Measurements from ENCODE around the gene ALDH3A1.

Gene ALDH3A1

DNA sequence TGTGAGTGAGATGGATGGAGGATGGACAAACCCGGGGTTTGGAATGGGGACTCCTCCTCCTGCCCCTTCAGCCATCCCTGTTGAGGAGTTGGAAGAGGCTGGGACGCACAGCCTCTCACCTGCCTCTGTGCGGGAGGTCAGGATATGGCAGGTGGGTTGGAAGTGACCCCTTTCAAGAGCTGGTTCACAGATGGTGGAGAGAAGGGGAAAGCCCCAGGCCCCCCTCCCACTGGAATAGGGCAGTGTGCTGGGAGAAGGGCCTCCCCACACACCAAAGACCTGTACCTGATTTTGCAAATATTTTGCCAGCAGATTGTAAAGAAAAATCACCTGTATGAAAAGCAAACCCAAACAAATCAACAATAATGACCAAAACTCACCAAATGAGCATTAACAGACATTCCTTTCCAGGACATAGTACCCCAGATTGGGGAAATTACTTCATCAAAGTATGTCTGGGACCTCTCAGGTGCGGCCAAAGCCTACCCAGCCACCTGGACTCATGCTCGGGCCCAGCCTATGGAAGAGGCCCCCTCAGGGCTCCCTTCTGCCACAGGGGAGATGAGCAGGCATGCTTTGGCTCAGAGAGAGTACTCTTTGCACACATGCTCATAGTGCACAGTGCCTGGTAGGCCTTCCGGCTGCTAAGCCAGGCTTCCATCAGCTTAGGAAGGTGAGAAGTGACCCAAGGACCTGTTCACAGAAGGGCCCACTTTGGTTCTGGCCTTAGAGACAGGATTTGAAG, 39.5 kb downstream of the ALDH3A1 start:
- H3K4me1 ChIP-seq (ENCODE audit: control insufficient read depth, insufficient read depth, low read length, unreplicated experiment), result no peaks in the 10 kb centered on the region
- no peaks in the 10 kb centered on the region for H3K36me3 ChIP-seq (ENCODE audit: insufficient read depth, low read length)
- no peaks in the 10 kb centered on the region for H3K27me3 ChIP-seq (ENCODE audit: insufficient read depth, low read length)
- no peaks in the 10 kb centered on the region for H3K79me2 ChIP-seq (ENCODE audit: control insufficient read depth, insufficient read depth, low read length, unreplicated experiment)
- H2AFZ ChIP-seq (ENCODE audit: low read length, unreplicated experiment), result no peak overlapping the region
- no peak overlapping the region for H3K27ac ChIP-seq (ENCODE audit: low read depth, low read length)
- no peak overlapping the region for H3K4me3 ChIP-seq (ENCODE audit: low read depth, low read length)

DNA sequence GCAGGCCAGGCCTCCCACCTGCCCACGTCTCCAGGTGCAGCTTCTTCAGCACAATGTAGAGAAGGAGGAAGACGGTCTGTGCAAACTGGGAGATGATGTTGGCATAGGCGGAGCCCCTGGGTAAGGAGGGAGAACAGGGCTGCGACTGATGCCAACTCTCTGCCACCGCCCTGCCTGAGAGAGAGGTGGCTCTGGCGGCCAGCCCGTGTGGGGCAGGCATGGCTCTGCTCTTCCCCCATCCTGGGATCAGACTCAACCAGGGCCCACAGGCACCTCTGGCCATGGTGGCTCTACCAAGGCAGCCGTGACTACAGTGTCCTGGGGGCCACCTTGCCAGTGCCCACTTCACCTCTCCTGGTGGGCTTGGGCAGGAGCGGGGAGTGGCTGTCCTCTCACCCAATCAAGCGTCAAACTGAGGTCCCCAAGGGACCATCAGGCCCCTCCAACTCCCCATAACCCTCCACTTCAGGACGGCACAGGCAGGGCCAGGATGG, 40.3 kb downstream of the ALDH3A1 start:
- Histone ChIP-seq H3K4me3 (ENCODE audit: low read depth, low read length) (no peak overlapping the region), H2AFZ (ENCODE audit: low read length, unreplicated experiment) (no peak overlapping the region), H3K4me1 (ENCODE audit: control insufficient read depth, insufficient read depth, low read length, unreplicated experiment) (no peaks in the 10 kb centered on the region), H3K36me3 (ENCODE audit: insufficient read depth, low read length) (no peaks in the 10 kb centered on the region), H3K27me3 (ENCODE audit: insufficient read depth, low read length) (no peaks in the 10 kb centered on the region), H3K79me2 (ENCODE audit: control insufficient read depth, insufficient read depth, low read length, unreplicated experiment) (no peaks in the 10 kb centered on the region), H3K27ac (ENCODE audit: low read depth, low read length) (no peak overlapping the region)

DNA sequence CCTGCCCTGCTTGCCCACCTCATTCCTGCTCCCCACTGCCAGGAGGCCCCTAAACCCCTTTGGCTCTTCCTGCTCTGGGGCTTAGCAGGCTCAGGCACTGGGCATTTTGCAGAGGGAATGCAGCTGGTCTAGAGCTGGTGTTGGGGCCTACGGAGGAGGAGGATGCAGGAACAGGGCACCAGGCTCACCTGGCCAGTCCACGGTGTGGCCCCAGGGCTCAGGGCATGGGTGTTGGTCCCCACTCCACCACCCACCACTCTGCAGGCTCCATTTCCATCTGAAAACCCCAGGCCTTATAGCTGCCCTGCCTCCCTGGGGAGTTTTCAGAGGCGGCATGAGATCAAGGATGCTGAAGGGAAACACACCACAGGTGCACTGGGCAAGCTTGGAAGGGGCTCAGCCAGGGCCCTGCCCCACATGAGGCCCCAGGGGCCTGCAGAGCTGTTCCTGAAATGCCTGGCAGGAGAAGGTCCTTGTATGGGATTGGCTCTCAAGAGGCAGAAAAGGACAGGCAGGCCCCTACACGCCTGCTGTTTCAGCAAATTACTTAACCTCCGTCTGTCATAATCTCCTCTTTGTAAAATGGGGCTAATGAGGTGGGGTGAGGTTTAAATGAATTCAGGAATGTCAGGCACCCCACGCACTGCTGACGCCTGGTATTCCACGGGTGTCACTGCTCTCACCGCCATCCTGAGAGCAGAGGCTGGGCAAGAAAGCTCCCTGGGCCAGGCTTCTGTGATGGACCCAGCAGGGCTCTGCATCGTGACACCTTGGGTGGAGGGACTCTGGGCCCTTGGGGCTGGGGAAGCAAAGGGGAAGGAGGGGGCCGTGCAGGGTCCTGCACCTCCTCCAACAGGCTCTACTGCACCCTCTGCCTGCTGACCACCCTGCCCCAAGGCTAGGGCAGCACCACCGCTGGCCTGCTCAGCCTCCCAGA, 41.0 kb downstream of the ALDH3A1 start:
- H3K4me3 ChIP-seq (ENCODE audit: low read depth, low read length), result no peak overlapping the region
- H3K27me3 ChIP-seq (ENCODE audit: insufficient read depth, low read length), result no peaks in the 10 kb centered on the region
- H3K79me2 ChIP-seq (ENCODE audit: control insufficient read depth, insufficient read depth, low read length, unreplicated experiment), result no peaks in the 10 kb centered on the region
- no peaks in the 10 kb centered on the region for H3K4me1 ChIP-seq (ENCODE audit: control insufficient read depth, insufficient read depth, low read length, unreplicated experiment)
- H2AFZ ChIP-seq (ENCODE audit: low read length, unreplicated experiment), result no peak overlapping the region
- H3K27ac ChIP-seq (ENCODE audit: low read depth, low read length), result no peak overlapping the region
- no peaks in the 10 kb centered on the region for H3K36me3 ChIP-seq (ENCODE audit: insufficient read depth, low read length)

DNA sequence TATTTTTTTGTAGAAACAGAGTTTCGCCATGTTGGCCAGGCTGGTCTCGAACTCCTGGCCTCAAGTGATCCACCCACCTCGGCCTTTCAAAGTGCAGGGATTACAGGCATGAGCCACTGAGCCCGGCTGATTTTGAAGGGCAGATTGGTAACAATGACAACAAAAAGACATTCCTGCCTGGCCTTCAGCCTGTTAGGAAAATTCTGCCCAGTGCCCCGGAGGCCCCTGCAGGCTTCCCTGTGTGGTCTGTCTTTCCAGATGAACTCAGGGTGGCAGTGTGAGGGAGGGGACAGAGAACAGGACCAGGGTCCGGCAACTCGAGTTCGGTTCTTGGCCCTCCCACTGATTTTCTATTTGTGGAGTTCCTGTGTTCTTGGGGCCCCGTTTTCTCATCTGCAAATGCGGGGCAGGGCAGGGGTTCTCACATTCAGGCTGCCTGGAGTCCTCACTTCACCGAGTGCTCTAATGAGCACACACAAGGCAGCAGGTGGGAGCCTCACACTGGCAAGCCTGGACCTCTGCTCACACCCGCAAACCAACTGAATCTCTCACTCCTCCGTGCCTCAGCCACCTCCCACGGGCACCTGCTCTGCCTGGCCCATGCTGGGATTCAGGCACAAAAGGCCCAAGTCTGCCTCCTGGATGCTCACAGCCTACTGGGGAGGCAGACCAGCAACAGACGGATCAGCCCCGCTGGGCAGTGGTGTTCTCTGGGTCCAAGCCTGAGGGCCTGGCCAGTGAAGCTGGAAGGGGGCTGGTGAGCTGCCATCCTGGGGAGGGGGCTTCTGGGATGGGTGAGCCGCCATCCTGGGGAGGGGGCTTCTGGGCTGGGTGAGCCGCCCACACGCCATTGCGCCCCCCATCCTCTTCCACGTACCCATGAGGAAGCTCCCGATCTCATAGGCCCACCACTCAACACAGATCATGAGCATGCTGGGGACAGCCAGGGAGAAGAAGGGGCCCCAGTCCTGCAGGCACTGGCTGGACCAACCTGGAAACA, 42.0 kb downstream of the ALDH3A1 start:
- Histone ChIP-seq H3K4me1 (ENCODE audit: control insufficient read depth, insufficient read depth, low read length, unreplicated experiment) (no peaks in the 10 kb centered on the region), H3K27ac (ENCODE audit: low read depth, low read length) (no peak overlapping the region), H2AFZ (ENCODE audit: low read length, unreplicated experiment) (no peak overlapping the region), H3K4me3 (ENCODE audit: low read depth, low read length) (no peak overlapping the region), H3K79me2 (ENCODE audit: control insufficient read depth, insufficient read depth, low read length, unreplicated experiment) (no peaks in the 10 kb centered on the region), H3K27me3 (ENCODE audit: insufficient read depth, low read length) (no peaks in the 10 kb centered on the region), H3K36me3 (ENCODE audit: insufficient read depth, low read length) (no peaks in the 10 kb centered on the region)

DNA sequence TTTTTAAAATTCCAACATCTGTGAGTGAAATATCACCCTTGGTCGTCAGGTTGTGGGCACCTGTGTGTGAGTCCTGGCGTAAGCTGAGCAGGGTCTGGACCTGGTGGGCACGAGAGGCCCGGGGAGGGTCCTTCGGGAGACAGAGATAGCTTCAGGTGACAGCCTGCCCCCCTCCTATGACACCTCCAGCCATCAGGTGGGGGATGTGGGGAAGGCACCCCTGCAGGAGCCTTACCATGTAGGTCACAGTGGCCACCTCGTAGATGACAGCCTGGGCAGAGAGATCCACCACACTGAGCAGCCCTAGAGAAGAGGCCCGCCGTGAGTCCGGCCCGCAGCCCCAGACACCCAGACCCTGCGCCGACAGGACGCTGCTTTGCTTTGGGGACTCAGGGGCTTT, 42.9 kb downstream of the ALDH3A1 start:
- no peaks in the 10 kb centered on the region for H3K79me2 ChIP-seq (ENCODE audit: control insufficient read depth, insufficient read depth, low read length, unreplicated experiment)
- no peaks in the 10 kb centered on the region for H3K36me3 ChIP-seq (ENCODE audit: insufficient read depth, low read length)
- H2AFZ ChIP-seq (ENCODE audit: low read length, unreplicated experiment), result no peak overlapping the region

DNA sequence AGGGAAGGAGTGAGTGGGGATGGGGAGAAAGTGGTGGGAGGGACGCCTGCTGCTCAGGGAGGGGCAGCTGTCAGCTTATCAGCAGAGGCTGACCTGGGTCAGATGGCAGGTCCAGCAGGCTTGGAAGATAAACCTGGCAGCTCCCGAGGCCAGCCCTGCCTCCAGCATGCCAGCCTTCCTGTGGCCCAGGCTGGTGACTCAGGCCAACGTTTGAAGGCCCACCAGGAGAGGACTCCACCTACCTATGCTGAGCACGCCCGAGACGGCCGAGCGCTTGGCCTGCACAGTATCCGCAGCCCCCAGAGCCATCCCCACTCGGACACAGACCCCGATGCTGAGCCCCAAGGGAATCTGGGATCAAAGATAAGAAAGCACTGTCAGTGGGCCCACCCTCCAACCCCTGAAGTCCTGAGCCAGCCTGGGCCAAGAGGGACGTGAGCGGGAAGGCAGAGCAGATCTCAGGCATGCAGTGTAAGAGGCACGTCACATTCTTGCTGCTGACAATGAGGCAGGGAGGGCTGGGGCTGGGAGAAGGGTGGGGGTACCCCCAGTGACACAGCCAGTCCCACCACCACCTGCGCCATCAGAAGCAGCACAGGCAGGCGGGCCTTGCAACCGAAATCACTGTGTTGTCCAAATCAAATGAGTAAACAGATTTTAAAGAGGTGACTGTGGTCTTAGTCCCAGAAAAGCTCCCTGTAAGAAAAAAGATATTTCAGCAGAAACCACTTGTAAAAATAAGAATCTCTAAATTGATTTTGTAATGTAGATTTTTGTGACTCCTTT, 44.1 kb downstream of the ALDH3A1 start:
- no peaks in the 10 kb centered on the region for H3K27me3 ChIP-seq (ENCODE audit: insufficient read depth, low read length)
- H3K36me3 ChIP-seq (ENCODE audit: insufficient read depth, low read length), result no peaks in the 10 kb centered on the region
- H3K4me3 ChIP-seq (ENCODE audit: low read depth, low read length), result no peak overlapping the region
- no peak overlapping the region for H3K27ac ChIP-seq (ENCODE audit: low read depth, low read length)
- H2AFZ ChIP-seq (ENCODE audit: low read length, unreplicated experiment), result no peak overlapping the region
- no peaks in the 10 kb centered on the region for H3K4me1 ChIP-seq (ENCODE audit: control insufficient read depth, insufficient read depth, low read length, unreplicated experiment)
- no peaks in the 10 kb centered on the region for H3K79me2 ChIP-seq (ENCODE audit: control insufficient read depth, insufficient read depth, low read length, unreplicated experiment)

More for the DNA sequence above, 42.9 kb downstream of the ALDH3A1 start:
- Histone ChIP-seq H3K27me3 (ENCODE audit: insufficient read depth, low read length) (no peaks in the 10 kb centered on the region), H3K27ac (ENCODE audit: low read depth, low read length) (no peak overlapping the region), H3K4me3 (ENCODE audit: low read depth, low read length) (no peak overlapping the region), H3K4me1 (ENCODE audit: control insufficient read depth, insufficient read depth, low read length, unreplicated experiment) (no peaks in the 10 kb centered on the region)

DNA sequence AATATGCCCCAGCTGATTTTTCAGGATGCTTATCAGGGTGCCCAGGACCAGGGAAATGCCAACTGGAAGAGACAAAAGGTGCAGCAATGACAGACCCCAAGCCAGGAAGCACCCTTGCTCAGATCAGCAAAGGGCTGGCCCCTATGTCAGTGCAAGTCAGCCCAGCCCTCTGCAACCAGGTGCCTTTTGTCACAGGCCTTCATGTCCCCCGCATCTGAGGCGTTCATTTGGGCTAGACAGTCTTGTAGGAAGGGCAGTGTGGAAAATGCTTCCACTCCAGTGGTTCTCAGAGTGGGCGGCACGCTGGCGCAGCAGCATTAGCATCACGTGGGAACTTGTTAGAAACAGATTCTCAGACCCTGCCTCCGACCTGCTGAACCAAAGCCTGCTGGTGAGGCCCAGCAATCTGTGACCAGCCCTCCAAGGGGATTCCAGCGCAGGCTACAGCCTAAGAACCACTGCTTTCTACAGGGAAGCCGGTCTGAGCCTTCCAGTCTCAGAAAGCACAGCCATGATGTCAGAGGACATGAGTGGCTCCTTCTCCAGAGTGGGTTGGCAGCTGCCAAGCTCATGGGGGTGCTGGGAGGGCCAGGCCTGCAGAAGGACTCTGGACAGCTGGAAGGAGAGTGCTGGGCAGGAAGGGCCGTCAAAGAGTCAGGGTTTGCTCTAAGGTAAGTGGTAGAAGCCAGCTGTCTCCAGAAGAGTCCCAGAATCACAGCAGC, 44.8 kb downstream of the ALDH3A1 start:
- H3K36me3 ChIP-seq (ENCODE audit: insufficient read depth, low read length), result no peaks in the 10 kb centered on the region
- H3K4me3 ChIP-seq (ENCODE audit: low read depth, low read length), result no peak overlapping the region
- H2AFZ ChIP-seq (ENCODE audit: low read length, unreplicated experiment), result no peak overlapping the region
- no peaks in the 10 kb centered on the region for H3K4me1 ChIP-seq (ENCODE audit: control insufficient read depth, insufficient read depth, low read length, unreplicated experiment)
- H3K27me3 ChIP-seq (ENCODE audit: insufficient read depth, low read length), result no peaks in the 10 kb centered on the region
- H3K27ac ChIP-seq (ENCODE audit: low read depth, low read length), result no peak overlapping the region
- no peaks in the 10 kb centered on the region for H3K79me2 ChIP-seq (ENCODE audit: control insufficient read depth, insufficient read depth, low read length, unreplicated experiment)

DNA sequence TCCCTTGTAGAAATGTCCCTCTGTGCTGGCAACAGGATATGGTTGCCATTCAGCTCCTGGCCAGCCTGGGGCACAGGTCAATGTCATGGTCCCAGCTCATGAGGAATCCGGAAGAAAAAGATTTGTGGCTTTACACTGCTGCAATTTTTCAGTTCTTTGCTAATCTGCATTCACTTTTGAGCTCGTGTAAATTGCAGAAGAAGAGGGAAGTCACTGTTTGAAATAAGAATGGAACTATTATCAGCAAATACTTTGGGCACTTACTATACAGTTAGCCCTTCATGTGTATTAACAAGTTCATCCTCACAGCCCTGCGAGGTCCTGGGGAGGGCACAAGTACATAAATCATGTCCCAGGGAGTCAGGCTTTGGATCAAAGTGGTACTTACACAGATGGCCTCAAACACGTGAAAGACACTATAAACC, 45.9 kb downstream of the ALDH3A1 start:
- H3K79me2 ChIP-seq (ENCODE audit: control insufficient read depth, insufficient read depth, low read length, unreplicated experiment), result no peaks in the 10 kb centered on the region
- H3K27ac ChIP-seq (ENCODE audit: low read depth, low read length), result no peak overlapping the region

More for the DNA sequence above, 45.9 kb downstream of the ALDH3A1 start:
- no peak overlapping the region for H3K4me3 ChIP-seq (ENCODE audit: low read depth, low read length)
- no peaks in the 10 kb centered on the region for H3K27me3 ChIP-seq (ENCODE audit: insufficient read depth, low read length)
- no peak overlapping the region for H2AFZ ChIP-seq (ENCODE audit: low read length, unreplicated experiment)
- no peaks in the 10 kb centered on the region for H3K36me3 ChIP-seq (ENCODE audit: insufficient read depth, low read length)
- H3K4me1 ChIP-seq (ENCODE audit: control insufficient read depth, insufficient read depth, low read length, unreplicated experiment), result no peaks in the 10 kb centered on the region

Measured in ACC112 (cell line).